Measurements from ENCODE around the gene CHMP2B. TPM values are rescaled to one million over a fixed set of nuclear protein-coding genes. Genes with fewer than 3 reads are reported as not detected.

CHMP2B gene
- total RNA-seq, 1 donor from 2014 or later, result 38.9 TPM

DNA sequence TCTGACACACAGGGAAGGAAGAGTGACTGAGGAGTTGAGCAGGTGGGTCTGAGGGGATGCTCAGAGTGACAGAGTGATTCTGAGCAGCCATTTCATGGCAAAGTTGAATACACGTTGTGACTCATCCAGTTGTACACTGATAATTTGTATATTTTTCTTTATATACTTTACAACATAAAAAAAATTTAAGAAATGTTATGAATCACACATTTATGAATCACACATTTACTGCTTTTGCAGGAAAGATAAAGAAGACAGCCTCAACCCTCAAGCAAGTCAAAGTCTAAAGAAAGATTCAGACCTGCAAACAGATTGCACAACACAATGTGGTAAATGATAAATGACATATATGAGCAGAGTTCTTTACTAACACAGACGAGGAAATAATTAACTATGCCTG is 21.0 kb upstream of the CHMP2B start:
- H3K4me3 ChIP-seq (ENCODE audit: insufficient read depth, low read depth, low read length), result no peak overlapping the region
- Mint-ChIP-seq H3K27me3 (ENCODE audit: low read depth, unreplicated experiment) (no peaks in the 10 kb centered on the region), H3K4me1 (ENCODE audit: low read depth, unreplicated experiment) (no peaks in the 10 kb centered on the region), H3K9me3 (ENCODE audit: unreplicated experiment) (no peaks in the 10 kb centered on the region), H3K4me3 (ENCODE audit: unreplicated experiment) (no peak overlapping the region), H3K36me3 (ENCODE audit: low read depth, unreplicated experiment) (no peaks in the 10 kb centered on the region), H3K27ac (ENCODE audit: unreplicated experiment) (no peak overlapping the region)
- DNase-seq (ENCODE audit: low read depth) (peak; percentile 82), FAIRE-seq (no peak)
- H2AFZ ChIP-seq (ENCODE audit: low read depth, low read length), result no peak overlapping the region
- no peak overlapping the region for H3K4me2 ChIP-seq (ENCODE audit: low read length)
- H3K27me3 ChIP-seq (ENCODE audit: insufficient read depth, low read length), result no peaks in the 10 kb centered on the region
- peaks cover 6% of the 10 kb centered on the region for H3K4me1 ChIP-seq (ENCODE audit: insufficient read depth, low read length)
- no peak overlapping the region for H3K27ac ChIP-seq (ENCODE audit: low read depth, low read length)
- no peaks in the 10 kb centered on the region for H3K9me3 ChIP-seq (ENCODE audit: insufficient read depth, low read depth, low read length)
- no peak overlapping the region for H3K9ac ChIP-seq (ENCODE audit: low read length)
- no peaks in the 10 kb centered on the region for H3K79me2 ChIP-seq (ENCODE audit: insufficient read depth, low read length)
- TF ChIP-seq, protein P1, sequence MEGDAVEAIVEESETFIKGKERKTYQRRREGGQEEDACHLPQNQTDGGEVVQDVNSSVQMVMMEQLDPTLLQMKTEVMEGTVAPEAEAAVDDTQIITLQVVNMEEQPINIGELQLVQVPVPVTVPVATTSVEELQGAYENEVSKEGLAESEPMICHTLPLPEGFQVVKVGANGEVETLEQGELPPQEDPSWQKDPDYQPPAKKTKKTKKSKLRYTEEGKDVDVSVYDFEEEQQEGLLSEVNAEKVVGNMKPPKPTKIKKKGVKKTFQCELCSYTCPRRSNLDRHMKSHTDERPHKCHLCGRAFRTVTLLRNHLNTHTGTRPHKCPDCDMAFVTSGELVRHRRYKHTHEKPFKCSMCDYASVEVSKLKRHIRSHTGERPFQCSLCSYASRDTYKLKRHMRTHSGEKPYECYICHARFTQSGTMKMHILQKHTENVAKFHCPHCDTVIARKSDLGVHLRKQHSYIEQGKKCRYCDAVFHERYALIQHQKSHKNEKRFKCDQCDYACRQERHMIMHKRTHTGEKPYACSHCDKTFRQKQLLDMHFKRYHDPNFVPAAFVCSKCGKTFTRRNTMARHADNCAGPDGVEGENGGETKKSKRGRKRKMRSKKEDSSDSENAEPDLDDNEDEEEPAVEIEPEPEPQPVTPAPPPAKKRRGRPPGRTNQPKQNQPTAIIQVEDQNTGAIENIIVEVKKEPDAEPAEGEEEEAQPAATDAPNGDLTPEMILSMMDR (IDR thresholded peaks at IDR 0.05; ENCODE audit: insufficient read depth, low read depth, low read length), result no peak
- TF ChIP-seq EZH2 (IDR thresholded peaks at IDR 0.05; ENCODE audit: insufficient read depth, low read length), result no peak
- H3K36me3 ChIP-seq (ENCODE audit: insufficient read depth, low read length), result no peaks in the 10 kb centered on the region
- no peaks in the 10 kb centered on the region for H4K20me1 ChIP-seq (ENCODE audit: insufficient read depth, low read length)

DNA sequence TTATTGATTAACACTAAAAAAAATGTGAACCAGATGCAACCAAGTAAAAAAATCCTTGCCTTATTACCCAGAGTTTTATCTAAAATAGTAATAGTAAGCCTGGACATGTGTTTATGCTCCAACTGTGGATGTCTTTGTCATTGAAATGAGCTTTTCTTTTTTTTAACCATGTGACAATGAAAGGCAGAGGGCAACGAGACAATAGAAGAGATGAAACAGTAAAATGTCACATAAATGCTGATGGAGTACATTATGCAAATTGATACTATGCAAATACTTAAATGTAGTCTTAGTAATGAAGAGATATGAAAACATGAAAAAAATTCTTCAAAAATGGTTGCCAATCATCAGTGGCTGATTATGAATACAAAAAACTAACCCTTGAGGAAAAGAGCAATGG is 20.5 kb upstream of the CHMP2B start:
- peaks cover 6% of the 10 kb centered on the region for H3K4me1 ChIP-seq (ENCODE audit: insufficient read depth, low read length)
- no peak overlapping the region for H3K27ac Mint-ChIP-seq (ENCODE audit: unreplicated experiment)

DNA sequence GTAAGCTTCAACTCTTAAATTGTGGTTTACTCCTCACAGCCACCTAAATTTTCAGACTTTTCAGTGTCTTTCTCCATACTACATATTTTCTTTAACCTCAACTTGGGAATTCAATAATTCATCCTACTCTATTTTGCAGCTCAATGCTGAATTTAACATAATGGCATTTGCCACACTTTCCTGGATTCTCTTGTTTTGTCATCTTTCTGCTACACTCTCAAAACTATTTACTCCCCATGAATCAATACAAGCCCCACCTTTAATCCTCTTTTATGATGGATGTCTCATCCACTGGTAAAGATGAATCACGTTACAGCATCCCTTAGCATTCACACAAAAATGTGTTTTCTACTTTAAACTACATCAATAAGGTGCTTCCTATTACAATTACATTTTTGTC is 19.6 kb upstream of the CHMP2B start:
- Histone ChIP-seq H3K9me3 (ENCODE audit: insufficient read depth, low read depth, low read length) (no peaks in the 10 kb centered on the region), H3K4me2 (ENCODE audit: low read length) (no peak overlapping the region), H3K9ac (ENCODE audit: low read length) (no peak overlapping the region), H3K79me2 (ENCODE audit: insufficient read depth, low read length) (no peaks in the 10 kb centered on the region), H3K36me3 (ENCODE audit: insufficient read depth, low read length) (no peaks in the 10 kb centered on the region), H3K27me3 (ENCODE audit: insufficient read depth, low read length) (no peaks in the 10 kb centered on the region), H3K4me3 (ENCODE audit: insufficient read depth, low read depth, low read length) (no peak overlapping the region), H4K20me1 (ENCODE audit: insufficient read depth, low read length) (no peaks in the 10 kb centered on the region), H3K27ac (ENCODE audit: low read depth, low read length) (no peak overlapping the region), H3K4me1 (ENCODE audit: insufficient read depth, low read length) (peaks cover 6% of the 10 kb centered on the region), H2AFZ (ENCODE audit: low read depth, low read length) (no peak overlapping the region)
- DNase-seq (ENCODE audit: low read depth), result peak; percentile 39
- Mint-ChIP-seq H3K36me3 (ENCODE audit: low read depth, unreplicated experiment) (no peaks in the 10 kb centered on the region), H3K4me1 (ENCODE audit: low read depth, unreplicated experiment) (no peaks in the 10 kb centered on the region), H3K27me3 (ENCODE audit: low read depth, unreplicated experiment) (no peaks in the 10 kb centered on the region), H3K27ac (ENCODE audit: unreplicated experiment) (no peak overlapping the region), H3K4me3 (ENCODE audit: unreplicated experiment) (no peak overlapping the region), H3K9me3 (ENCODE audit: unreplicated experiment) (no peaks in the 10 kb centered on the region)
- TF ChIP-seq EZH2 (IDR thresholded peaks at IDR 0.05; ENCODE audit: insufficient read depth, low read length), result no peak
- TF ChIP-seq, protein P1 (IDR thresholded peaks at IDR 0.05; ENCODE audit: insufficient read depth, low read depth, low read length), result no peak
- no peak for FAIRE-seq

More for the DNA sequence above, 20.5 kb upstream of the CHMP2B start:
- H3K9me3 Mint-ChIP-seq (ENCODE audit: unreplicated experiment), result no peaks in the 10 kb centered on the region
- H3K9ac ChIP-seq (ENCODE audit: low read length), result no peak overlapping the region
- no peaks in the 10 kb centered on the region for H3K9me3 ChIP-seq (ENCODE audit: insufficient read depth, low read depth, low read length)
- H3K4me3 ChIP-seq (ENCODE audit: insufficient read depth, low read depth, low read length), result no peak overlapping the region
- TF ChIP-seq EZH2 (IDR thresholded peaks at IDR 0.05; ENCODE audit: insufficient read depth, low read length), result no peak
- TF ChIP-seq, protein P1 (IDR thresholded peaks at IDR 0.05; ENCODE audit: insufficient read depth, low read depth, low read length), result no peak
- no peak overlapping the region for H2AFZ ChIP-seq (ENCODE audit: low read depth, low read length)
- H3K27me3 Mint-ChIP-seq (ENCODE audit: low read depth, unreplicated experiment), result no peaks in the 10 kb centered on the region
- no peaks in the 10 kb centered on the region for H3K36me3 ChIP-seq (ENCODE audit: insufficient read depth, low read length)
- H3K4me2 ChIP-seq (ENCODE audit: low read length), result no peak overlapping the region
- no peaks in the 10 kb centered on the region for H4K20me1 ChIP-seq (ENCODE audit: insufficient read depth, low read length)
- no peaks in the 10 kb centered on the region for H3K36me3 Mint-ChIP-seq (ENCODE audit: low read depth, unreplicated experiment)
- no peaks in the 10 kb centered on the region for H3K4me1 Mint-ChIP-seq (ENCODE audit: low read depth, unreplicated experiment)
- no peak for DNase-seq (ENCODE audit: low read depth)
- H3K79me2 ChIP-seq (ENCODE audit: insufficient read depth, low read length), result no peaks in the 10 kb centered on the region
- FAIRE-seq, result no peak
- H3K27ac ChIP-seq (ENCODE audit: low read depth, low read length), result no peak overlapping the region
- no peaks in the 10 kb centered on the region for H3K27me3 ChIP-seq (ENCODE audit: insufficient read depth, low read length)
- no peak overlapping the region for H3K4me3 Mint-ChIP-seq (ENCODE audit: unreplicated experiment)
